ENCODE data around the gene MZB1. TPM values are rescaled to one million over a fixed set of nuclear protein-coding genes. Genes with fewer than 3 reads are reported as not detected.
"Not testable (repeated sequence)": the region's sequence is repeated elsewhere in the genome, so short reads cannot be mapped to it uniquely, and the experiment has no call there.

MZB1 gene
- total RNA-seq, 2 experiments from 2014 or later = 10.4 to 10.6 TPM

- peak overlapping the region; percentile 94 for H3K27ac Mint-ChIP-seq
Measured at GRCh38 chr5:139390639-139391569, 1.2 kb upstream of the MZB1 start.

GRCh38 chr5:139388198-139388821 lies 1.4 kb downstream of the MZB1 start:
- Mint-ChIP-seq H3K27ac (peak overlapping the region; percentile 74), H3K27me3 (no peaks in the 10 kb centered on the region), H3K9me3 (no peaks in the 10 kb centered on the region), H3K36me3 (peaks cover 17% of the 10 kb centered on the region), H3K4me1 (peaks cover 56% of the 10 kb centered on the region), H3K4me3 (peak overlapping the region; percentile 75)
- DNase-seq = no peak

More at GRCh38 chr5:139390639-139391569, 1.2 kb upstream of the MZB1 start:
- no peaks in the 10 kb centered on the region for H3K9me3 Mint-ChIP-seq
- no peak for DNase-seq
- peaks cover 17% of the 10 kb centered on the region for H3K36me3 Mint-ChIP-seq
- peak overlapping the region; percentile 96 for H3K4me3 Mint-ChIP-seq
- no peaks in the 10 kb centered on the region for H3K27me3 Mint-ChIP-seq
- H3K4me1 Mint-ChIP-seq = peaks cover 45% of the 10 kb centered on the region

- Mint-ChIP-seq H3K27ac (peak overlapping the region; percentile 74), H3K9me3 (no peaks in the 10 kb centered on the region), H3K4me3 (no peak overlapping the region), H3K27me3 (no peaks in the 10 kb centered on the region), H3K4me1 (peaks cover 54% of the 10 kb centered on the region), H3K36me3 (peaks cover 16% of the 10 kb centered on the region)
- DNase-seq = no peak
Measured at GRCh38 chr5:139387611-139388197, 2.0 kb downstream of the MZB1 start.

GRCh38 chr5:139386956-139387355 lies 2.8 kb downstream of the MZB1 start:
- peaks cover 15% of the 10 kb centered on the region for H3K36me3 Mint-ChIP-seq
- H3K9me3 Mint-ChIP-seq, H3K4me3 Mint-ChIP-seq, H3K27ac Mint-ChIP-seq, DNase-seq, H3K27me3 Mint-ChIP-seq: not testable (repeated sequence)
- H3K4me1 Mint-ChIP-seq = peaks cover 56% of the 10 kb centered on the region

- Mint-ChIP-seq H3K27ac (no peak overlapping the region), H3K4me3 (no peak overlapping the region)
Measured at GRCh38 chr5:139386050-139386438, 3.7 kb downstream of the MZB1 start.

GRCh38 chr5:139385061-139386049 lies 4.4 kb downstream of the MZB1 start:
- no peaks in the 10 kb centered on the region for H3K9me3 Mint-ChIP-seq
- no peaks in the 10 kb centered on the region for H3K27me3 Mint-ChIP-seq
- H3K4me3 Mint-ChIP-seq = peak overlapping the region; percentile 29
- DNase-seq = no peak
- peak overlapping the region; percentile 69 for H3K27ac Mint-ChIP-seq
- peaks cover 40% of the 10 kb centered on the region for H3K4me1 Mint-ChIP-seq
- peaks cover 8% of the 10 kb centered on the region for H3K36me3 Mint-ChIP-seq

More at GRCh38 chr5:139386050-139386438, 3.7 kb downstream of the MZB1 start:
- Mint-ChIP-seq H3K27me3 (no peaks in the 10 kb centered on the region), H3K4me1 (peaks cover 47% of the 10 kb centered on the region), H3K36me3 (peaks cover 8% of the 10 kb centered on the region), H3K9me3 (no peaks in the 10 kb centered on the region)
- no peak for DNase-seq

- Mint-ChIP-seq H3K27me3 (no peaks in the 10 kb centered on the region), H3K9me3 (no peaks in the 10 kb centered on the region), H3K36me3 (peaks cover 7% of the 10 kb centered on the region), H3K4me1 (peaks cover 33% of the 10 kb centered on the region), H3K4me3 (no peak overlapping the region), H3K27ac (peak overlapping the region; percentile 69)
- no peak for DNase-seq
Measured at GRCh38 chr5:139384591-139385051, 5.1 kb downstream of the MZB1 start.

GRCh38 chr5:139383993-139384590 lies 5.6 kb downstream of the MZB1 start:
- Mint-ChIP-seq H3K27ac (peak overlapping the region; percentile 69), H3K9me3 (no peaks in the 10 kb centered on the region), H3K4me3 (no peak overlapping the region), H3K27me3 (no peaks in the 10 kb centered on the region), H3K4me1 (peaks cover 28% of the 10 kb centered on the region), H3K36me3 (peaks cover 2% of the 10 kb centered on the region)
- no peak for DNase-seq

GRCh38 chr5:139383275-139383992 lies 6.3 kb downstream of the MZB1 start, which contains the start of gene SLC23A1:
SLC23A1 (minus strand) TSS chr5:139383297; CDS start chr5:139383253, 44 bp downstream.
- Mint-ChIP-seq H3K4me1 (peaks cover 24% of the 10 kb centered on the region), H3K27ac (no peak within 1 kb of the TSS)

GRCh38 chr5:139382807-139383206 lies 6.9 kb downstream of the MZB1 start:
- Mint-ChIP-seq H3K27me3 (no peaks in the 10 kb centered on the region), H3K27ac (no peak overlapping the region)

More at GRCh38 chr5:139383275-139383992, 6.3 kb downstream of the MZB1 start, which contains the start of gene SLC23A1:
- no peak within 1 kb of the TSS for H3K4me3 Mint-ChIP-seq
- DNase-seq = no peak
- no peaks in the 10 kb centered on the region for H3K9me3 Mint-ChIP-seq
- H3K36me3 Mint-ChIP-seq = no peaks in the 10 kb centered on the region
- no peaks in the 10 kb centered on the region for H3K27me3 Mint-ChIP-seq

GRCh38 chr5:139381837-139382761 lies 7.6 kb downstream of the MZB1 start:
- H3K4me1 Mint-ChIP-seq = peaks cover 24% of the 10 kb centered on the region
- no peak for DNase-seq
- H3K36me3 Mint-ChIP-seq = no peaks in the 10 kb centered on the region
- no peaks in the 10 kb centered on the region for H3K27me3 Mint-ChIP-seq
- H3K27ac Mint-ChIP-seq = no peak overlapping the region
- no peaks in the 10 kb centered on the region for H3K9me3 Mint-ChIP-seq
- no peak overlapping the region for H3K4me3 Mint-ChIP-seq

More at GRCh38 chr5:139382807-139383206, 6.9 kb downstream of the MZB1 start:
- Mint-ChIP-seq H3K4me1 (peaks cover 24% of the 10 kb centered on the region), H3K4me3 (no peak overlapping the region), H3K9me3 (no peaks in the 10 kb centered on the region), H3K36me3 (no peaks in the 10 kb centered on the region)
- no peak for DNase-seq

GRCh38 chr5:139379626-139380449 lies 9.9 kb downstream of the MZB1 start:
- no peak for DNase-seq
- no peak overlapping the region for H3K4me3 Mint-ChIP-seq
- H3K4me1 Mint-ChIP-seq = peaks cover 8% of the 10 kb centered on the region
- no peaks in the 10 kb centered on the region for H3K36me3 Mint-ChIP-seq
- H3K27ac Mint-ChIP-seq = no peak overlapping the region
- no peaks in the 10 kb centered on the region for H3K27me3 Mint-ChIP-seq
- H3K9me3 Mint-ChIP-seq = no peaks in the 10 kb centered on the region
